HG02870 (cell line): ENCODE results near the gene ADD2.
"Not testable (repeated sequence)": the region's sequence is repeated elsewhere in the genome, so short reads cannot be mapped to it uniquely, and the experiment has no call there.

Experiments used
- ATAC-seq: cut with Tn5 transposase; IDR thresholded peaks from one replicate; pipeline ENCODE4 v1.9.1; 2021; ENCODE audit warnings: mild to moderate bottlenecking, moderate library complexity; ENCODE audit not compliant: unreplicated experiment

The ADD2 gene

GRCh38 chr2:70647873-70648481 is 120.0 kb downstream of the ADD2 start:
- ATAC-seq: no peak

- no peak for ATAC-seq
These were observed 121.6 kb downstream of the ADD2 start for GRCh38 chr2:70646420-70646818.

- no peak for ATAC-seq
These were observed 122.1 kb downstream of the ADD2 start for GRCh38 chr2:70645733-70646419.

GRCh38 chr2:70643715-70644114 is 124.3 kb downstream of the ADD2 start:
- no peak for ATAC-seq

- ATAC-seq: no peak
These were observed 126.7 kb downstream of the ADD2 start for GRCh38 chr2:70641263-70641784.

GRCh38 chr2:70639841-70640436 is 128.1 kb downstream of the ADD2 start:
- ATAC-seq: no peak

- no peak for ATAC-seq
These were observed 129.4 kb downstream of the ADD2 start for GRCh38 chr2:70638561-70638960.

GRCh38 chr2:70633508-70633907 is 134.5 kb downstream of the ADD2 start:
- no peak for ATAC-seq

- no peak for ATAC-seq
These were observed 135.0 kb downstream of the ADD2 start for GRCh38 chr2:70632966-70633365.

- no peak for ATAC-seq
These were observed 135.6 kb downstream of the ADD2 start for GRCh38 chr2:70632388-70632787.

GRCh38 chr2:70630761-70631160 is 137.2 kb downstream of the ADD2 start:
- ATAC-seq: no peak

- ATAC-seq: no peak
These were observed 140.6 kb downstream of the ADD2 start for GRCh38 chr2:70627211-70627898.

GRCh38 chr2:70626254-70626990 is 141.6 kb downstream of the ADD2 start:
- no peak for ATAC-seq

GRCh38 chr2:70621536-70621935 is 146.5 kb downstream of the ADD2 start:
- ATAC-seq: not testable (repeated sequence)

- no peak for ATAC-seq
These were observed 148.0 kb downstream of the ADD2 start for GRCh38 chr2:70620020-70620419.

- ATAC-seq: no peak
These were observed 148.8 kb downstream of the ADD2 start for GRCh38 chr2:70619167-70619566.

GRCh38 chr2:70616168-70616694 is 151.8 kb downstream of the ADD2 start:
- no peak for ATAC-seq

- ATAC-seq: no peak
These were observed 152.8 kb downstream of the ADD2 start for GRCh38 chr2:70615222-70615621.

- no peak for ATAC-seq
These were observed 154.5 kb downstream of the ADD2 start for GRCh38 chr2:70613521-70613920.

- no peak for ATAC-seq
These were observed 155.4 kb downstream of the ADD2 start for GRCh38 chr2:70612574-70612973.

GRCh38 chr2:70608373-70608772 is 159.6 kb downstream of the ADD2 start:
- no peak for ATAC-seq
